GM19468 (cell line): ENCODE data around the gene ITGAE.

ENCODE experiments used
- ATAC-seq: cut with Tn5 transposase; IDR thresholded peaks from one replicate; pipeline ENCODE4 v1.9.1; 2021; ENCODE audit warnings: mild to moderate bottlenecking, moderate library complexity, moderate number of reproducible peaks; ENCODE audit not compliant: unreplicated experiment; ENCODE audit errors: extremely low read depth

Gene ITGAE

DNA sequence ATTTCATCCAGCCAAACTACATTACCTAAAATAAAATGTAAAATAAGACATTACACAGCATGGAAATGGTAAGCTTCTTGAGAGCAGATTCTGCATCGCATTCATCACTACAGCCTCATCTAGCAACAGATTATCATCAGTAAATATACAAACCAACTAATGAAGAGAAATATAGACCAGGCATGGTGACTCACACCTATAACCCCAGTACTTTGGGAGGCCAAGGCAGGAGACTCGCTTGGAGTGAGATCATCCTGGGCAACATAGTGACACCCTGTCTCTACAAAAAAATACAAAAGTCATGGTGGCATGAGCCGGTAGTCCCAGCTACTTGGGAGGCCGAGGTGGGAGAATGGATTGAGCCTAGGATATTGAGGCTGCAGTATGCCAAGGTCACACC lies 25.2 kb upstream of the ITGAE start:
- no peak for ATAC-seq

DNA sequence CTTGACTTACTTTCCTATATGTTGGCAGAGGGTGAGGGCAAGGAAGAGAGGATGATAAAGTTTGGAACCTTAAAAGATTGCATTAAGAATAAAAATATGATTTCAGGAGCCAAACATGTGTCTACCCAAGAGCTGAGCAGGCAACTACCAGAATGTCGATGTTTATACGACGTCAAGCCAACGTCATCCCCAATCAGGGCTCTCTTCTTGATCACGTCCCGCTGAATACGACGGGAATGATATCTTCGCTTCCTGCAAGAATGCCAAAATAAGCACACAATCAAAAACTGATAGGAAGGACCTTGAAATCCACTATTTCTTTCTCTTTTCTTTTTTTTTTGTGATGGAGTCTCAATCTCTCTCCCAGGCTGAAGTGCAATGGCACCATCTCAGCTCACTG lies 20.1 kb upstream of the ITGAE start:
- ATAC-seq: no peak

DNA sequence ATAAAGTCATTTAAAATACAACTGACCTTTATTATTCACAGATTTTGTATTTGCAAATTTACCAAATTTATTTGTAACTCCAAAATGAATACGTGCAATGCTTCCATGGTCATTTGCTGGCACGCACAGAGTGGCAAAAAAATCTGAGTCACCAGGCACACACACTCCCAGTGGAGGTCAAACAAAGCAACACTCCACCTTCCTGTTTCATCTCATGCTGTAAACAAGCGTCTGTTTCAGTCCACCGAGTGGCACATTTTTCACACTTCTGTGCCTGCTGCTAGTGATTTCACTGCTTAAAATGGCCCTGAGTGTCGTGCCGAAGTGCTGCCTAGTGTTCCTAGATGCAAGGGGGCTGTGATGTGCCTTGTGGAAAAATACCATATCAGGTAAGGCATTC lies 17.8 kb upstream of the ITGAE start:
- ATAC-seq: no peak

DNA sequence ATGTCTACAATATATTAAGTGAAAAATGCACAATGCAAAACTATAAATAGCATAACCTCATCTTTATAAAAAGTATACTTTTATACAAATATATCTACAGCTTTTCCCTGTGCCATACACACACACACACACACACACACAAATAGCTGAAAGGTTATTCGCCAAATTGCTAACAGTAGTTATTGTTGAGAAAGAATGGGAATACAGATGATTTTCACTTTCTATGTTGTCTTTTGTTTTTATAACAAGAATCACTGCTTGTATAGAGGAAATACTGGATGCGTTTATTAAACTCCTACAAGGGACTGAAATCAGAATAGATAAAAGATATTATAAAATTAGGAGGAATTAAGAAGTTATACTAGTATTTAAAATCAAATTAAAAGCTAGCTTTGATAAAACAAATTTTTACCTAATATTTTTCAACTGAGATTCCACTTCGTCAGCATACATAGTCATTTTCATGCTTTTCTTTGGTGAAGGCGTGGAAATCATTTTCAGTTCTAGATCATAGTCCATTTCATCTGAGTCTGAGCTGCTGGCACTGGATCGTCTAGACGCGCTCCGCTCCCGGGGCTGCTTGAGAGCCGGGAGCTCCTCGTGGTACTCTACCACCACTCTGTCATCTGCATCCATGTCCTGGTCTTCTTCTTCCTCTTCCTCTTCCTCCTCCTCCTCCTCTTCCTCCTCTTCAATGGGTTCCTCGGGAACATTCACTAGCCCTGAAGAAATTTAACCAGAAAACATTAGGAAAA lies 17.0 kb upstream of the ITGAE start:
- ATAC-seq: no peak

DNA sequence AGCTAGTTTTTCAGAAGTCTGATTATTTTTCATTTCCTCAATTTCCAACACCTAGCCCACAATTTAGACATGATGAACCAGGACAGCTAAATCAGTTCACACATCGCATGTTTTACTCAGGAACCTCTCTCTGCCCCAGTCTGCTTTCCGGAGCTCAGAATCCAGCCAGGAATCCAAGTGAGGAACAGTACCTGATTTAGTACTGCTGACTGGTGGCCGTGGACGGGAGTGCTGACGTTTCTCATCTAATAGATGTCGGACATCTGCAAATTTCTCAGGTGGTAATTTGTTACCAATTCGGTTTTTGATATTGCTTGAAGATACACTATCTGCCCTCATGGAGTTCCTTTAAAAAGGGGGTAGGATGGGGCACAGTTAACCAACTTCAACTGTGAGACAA lies 14.9 kb upstream of the ITGAE start:
- ATAC-seq: no peak

DNA sequence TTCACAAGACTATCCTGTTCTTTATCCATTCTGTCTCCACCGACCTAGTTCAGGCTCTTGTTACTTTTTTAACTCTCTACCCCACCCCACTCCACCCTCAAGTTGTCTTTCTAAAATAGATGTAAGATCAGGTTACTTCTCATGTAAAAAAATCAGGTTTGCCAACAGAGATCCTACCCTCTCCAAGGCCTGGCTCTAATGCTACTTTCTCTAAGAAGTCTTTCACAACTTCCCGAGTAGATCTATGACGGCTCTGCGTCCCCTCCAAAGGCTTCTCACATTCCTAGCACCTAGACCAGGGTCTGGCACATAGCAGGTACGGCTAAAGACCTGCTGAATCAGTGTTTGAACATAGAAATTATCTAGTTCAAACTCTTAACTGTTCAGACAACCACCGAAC lies 14.1 kb upstream of the ITGAE start:
- ATAC-seq: no peak

DNA sequence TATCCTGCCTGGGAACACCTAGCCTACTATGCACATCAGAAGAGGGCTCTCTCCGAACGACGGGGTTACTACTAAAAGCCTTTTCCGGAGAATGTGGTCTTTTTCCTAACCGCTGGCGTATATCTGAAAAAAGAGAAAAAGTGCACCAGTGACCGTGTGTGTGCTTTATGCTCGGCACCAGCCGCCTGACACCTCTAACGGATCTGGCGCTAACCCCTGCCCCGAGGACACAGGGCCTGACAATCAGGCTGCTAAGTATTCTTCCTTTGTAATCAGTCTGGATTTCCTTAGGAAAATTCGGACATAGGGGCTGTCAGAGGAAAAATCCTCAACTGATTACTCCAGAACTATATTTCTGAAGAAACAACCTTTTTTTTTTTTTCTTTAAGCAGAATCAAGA lies 13.4 kb upstream of the ITGAE start:
- no peak for ATAC-seq

DNA sequence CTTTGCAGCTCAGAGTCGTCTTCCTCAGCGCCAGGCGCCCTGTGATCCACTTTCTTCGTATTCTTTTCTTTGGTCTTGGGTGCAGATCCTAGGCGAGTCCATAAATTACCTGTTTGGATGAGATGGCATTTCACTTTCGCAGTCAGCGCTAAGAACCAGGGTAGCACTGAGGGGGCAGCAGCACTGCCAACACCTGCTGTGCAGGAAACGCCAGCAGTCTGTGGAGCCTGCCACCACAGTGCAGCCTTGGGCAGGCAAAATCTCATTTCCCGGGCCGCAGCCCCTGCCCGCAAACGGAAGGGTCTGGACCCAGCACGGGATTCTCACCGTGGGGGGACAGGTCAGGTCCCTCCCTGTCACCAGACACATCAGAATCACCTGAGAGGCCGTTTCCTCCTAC lies 12.2 kb upstream of the ITGAE start:
- no peak for ATAC-seq

DNA sequence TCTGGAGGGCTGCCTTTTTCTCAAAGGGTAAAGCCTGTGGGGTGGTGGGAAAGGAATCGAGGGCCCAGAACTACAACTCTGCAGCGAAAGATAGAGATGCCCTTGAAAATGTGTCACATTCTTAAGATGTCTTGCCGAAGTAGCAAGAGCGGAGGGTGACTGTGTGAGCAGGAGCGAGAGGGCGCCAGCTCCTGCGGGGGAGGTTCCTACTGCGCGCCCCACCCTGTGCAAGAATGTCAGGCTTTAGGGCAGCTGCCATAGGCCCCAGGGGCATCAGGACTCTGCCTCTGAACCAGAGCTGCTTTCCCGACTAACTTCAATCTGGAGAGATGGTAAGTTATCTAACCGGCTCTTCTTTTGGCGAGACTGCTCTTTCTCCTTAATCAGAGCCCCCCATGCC lies 11.8 kb upstream of the ITGAE start:
- no peak for ATAC-seq

DNA sequence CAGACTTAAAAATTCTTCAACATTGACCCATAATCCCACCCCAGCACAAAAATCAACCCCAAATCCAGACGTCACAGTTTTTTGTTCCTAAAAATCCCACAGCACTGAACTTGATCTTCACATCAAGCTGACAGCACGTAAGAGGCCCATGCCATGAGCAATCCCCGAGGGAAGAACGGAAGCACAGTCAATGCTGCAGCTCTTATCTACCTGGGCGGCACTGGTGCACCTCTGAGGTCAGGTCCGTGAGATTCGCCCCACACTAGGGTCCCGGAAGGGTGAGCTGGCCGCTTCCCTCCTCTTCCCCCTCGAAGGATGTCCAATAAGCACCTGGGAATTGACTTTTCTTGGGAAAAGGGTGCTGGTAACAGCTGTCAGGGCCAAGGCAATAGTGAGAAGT lies 11.3 kb upstream of the ITGAE start:
- no peak for ATAC-seq

DNA sequence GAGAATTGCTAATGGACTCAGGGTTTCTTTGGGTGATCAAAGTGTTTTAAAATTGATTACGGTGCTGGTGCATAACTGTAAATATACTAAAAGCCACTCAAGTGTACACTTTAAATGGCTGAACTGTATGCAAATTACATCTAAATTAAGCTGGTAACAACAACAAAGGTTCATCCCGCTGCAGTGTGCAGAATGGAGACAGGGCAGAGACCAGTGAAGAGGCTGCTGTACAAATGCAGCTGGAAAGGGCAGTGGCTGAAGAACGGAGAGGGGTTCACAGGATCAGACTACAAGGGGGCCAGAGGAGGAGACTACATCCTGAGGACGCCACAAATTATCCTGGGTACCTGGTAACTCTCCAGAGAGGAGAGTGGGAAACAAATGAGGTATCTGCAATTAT lies 9.0 kb upstream of the ITGAE start:
- ATAC-seq: no peak

DNA sequence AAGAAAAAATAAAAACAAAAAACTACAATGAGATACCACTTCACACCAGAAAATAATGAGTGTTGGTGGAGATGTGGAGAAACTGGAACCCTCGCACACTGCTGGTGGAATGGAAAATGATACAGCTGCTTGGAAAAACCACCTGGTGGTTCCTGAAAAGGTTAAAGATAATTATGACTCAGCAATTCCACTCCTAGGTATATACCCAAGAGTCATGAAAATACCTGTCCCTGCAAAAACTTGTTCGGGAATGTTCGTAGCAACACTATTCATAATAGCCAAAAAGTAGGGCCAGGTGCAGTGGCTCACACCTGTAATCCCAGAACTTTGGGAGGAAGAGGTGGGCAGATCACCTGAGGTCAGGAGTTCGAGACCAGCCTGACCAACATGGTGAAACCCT lies 8.1 kb upstream of the ITGAE start:
- no peak for ATAC-seq

DNA sequence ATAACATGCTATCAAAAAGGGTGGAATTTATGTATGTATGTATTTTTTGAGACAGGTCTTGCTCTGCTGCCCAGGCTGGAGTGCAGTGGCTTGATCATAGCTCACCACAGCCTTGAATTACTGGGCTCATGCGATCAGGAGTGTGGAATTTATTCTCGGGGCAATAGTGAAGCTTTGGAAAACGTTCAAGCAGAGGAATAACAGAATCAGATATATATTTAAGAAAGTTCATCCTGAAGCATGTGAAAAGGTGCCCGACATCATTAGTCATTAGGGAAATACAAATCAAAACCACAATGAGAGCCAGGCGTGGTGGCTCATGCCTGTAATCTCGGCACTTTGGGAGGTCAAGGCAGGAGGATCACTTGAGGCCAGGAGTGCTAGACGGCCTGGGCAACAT lies 7.7 kb upstream of the ITGAE start:
- ATAC-seq: no peak

DNA sequence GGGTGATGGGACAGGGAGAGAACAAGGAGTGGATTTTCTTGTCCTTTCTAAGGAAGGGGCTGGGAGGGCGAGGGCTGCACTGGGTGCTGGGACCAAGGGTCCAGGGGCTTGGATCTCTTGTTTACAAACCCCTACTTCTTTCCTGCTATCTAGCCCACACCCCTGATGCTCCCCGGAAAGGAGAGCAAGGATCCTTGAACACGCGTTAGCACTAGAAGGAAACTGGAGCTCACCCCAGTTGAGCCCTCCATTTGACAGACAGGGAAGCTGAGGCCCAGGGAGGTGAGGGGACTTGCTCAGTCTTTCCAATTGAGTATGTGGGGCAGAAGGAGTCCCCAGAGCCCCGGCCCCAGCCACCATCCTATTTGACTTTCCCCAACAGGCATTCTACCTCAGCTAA lies 4.6 kb upstream of the ITGAE start:
- ATAC-seq: no peak

DNA sequence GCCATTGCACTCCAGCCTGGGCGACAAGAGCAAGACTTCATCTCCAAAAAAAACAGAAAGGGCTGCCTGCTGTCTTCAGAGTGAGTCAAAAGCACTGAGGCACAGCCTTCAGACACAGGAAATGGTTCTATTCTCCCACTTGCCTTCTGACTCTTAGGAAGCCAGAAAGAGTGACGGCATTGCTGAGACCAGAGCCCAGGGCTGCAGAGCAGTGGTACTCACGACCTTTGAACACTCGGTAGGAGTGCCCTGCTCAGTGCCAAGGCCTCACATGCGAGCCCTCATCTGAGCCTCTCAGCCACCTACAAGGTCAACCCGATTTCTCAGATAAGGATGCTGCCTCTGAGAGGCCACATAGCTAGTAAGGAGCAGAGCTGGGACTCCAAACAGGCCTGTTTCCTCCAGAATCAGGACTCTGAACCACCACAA lies 3.5 kb upstream of the ITGAE start:
- no peak for ATAC-seq

DNA sequence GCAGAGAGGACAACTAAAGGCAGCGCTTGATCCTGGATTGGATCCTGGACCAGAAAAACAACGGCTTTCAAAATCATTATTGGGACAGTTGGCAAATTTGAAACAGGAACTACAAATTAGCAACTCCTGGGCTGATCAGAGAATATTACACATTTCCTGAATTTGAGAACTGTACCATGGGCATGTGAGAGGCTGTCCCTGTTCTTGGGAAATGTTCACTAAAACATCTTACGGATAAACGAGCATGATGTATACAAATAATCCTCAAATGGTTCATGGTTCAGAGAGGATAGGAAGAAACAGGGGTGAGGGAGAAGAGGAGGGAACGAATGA lies 2.3 kb upstream of the ITGAE start:
- no peak for ATAC-seq

DNA sequence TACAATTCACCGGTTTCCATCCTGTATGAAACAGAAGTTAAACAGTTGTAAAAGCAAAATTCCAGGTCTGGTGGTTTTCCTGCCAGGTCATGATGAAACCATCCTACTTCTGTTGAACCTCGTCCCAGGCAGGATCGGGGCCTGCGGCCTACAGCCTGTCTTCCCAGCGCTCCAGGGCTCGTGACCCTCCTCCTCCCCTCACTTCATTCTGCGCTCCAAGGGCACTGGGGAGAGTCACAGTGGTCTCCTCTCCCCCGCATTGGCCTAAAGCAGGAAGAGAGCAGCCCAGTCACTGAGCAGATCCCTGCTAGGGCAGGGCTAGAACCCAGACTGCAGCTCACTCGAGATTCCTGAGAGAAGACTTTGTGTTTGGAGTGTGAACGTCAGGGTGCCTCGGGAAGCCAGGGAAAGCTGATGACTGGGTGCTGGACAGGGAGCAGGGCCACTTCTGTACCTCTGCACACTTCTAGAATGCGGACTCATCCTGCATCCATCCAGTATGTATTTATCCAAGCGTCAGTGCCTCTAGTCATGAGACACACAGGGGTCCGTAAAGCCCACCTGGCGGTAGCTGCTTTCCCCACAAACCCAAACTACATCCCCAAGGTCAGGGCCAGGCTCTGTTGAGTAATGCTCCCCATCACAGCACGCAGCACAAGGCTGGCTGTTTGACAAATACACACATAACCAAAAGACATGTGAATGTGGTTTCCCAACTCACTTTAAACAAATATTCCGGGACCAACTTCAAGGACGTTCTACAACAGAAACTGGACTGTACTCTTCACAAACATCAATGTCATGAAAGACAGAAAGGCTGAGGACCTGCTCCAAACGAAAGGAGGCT lies 1.7 kb upstream of the ITGAE start:
- ATAC-seq: no peak

DNA sequence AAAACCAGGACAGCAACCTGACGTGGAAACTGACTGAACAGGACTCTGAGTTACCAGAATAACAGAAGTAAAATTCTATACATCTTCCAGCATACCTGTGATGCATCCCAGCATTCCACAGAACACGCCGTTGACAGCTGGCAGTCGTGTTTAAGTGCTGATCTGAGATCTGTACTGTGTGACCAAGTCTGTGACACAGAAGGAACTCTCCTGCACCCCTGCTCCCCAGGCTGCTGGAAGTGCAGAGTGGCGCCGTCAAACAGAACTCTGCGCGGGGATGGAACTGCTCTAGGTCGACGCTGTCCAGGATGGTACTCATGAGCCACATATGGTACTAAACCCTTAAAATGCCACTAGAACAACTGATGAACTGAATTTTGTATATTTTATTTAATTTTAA lies 804 bp upstream of the ITGAE start:
- ATAC-seq: no peak

DNA sequence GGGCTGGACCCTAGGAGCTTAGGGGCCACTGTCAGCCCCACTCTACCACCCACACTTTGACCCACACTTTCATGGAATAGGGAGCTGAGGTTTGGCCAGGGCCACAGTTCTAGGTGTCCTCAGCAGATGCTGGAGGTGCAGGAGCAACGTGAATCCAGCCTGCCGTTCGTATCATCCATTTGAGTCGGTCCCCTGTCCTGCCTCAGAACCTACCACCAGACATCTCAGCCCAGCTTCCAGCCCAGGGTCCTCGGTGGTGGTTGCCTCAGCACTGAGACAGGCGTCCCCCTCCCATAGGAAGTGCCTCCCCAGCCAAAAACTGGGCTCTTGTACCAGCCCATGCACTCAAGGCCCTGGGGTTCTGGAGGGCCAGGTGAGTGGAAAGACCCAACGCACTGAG lies 359 bp upstream of the ITGAE start:
- no peak for ATAC-seq

DNA sequence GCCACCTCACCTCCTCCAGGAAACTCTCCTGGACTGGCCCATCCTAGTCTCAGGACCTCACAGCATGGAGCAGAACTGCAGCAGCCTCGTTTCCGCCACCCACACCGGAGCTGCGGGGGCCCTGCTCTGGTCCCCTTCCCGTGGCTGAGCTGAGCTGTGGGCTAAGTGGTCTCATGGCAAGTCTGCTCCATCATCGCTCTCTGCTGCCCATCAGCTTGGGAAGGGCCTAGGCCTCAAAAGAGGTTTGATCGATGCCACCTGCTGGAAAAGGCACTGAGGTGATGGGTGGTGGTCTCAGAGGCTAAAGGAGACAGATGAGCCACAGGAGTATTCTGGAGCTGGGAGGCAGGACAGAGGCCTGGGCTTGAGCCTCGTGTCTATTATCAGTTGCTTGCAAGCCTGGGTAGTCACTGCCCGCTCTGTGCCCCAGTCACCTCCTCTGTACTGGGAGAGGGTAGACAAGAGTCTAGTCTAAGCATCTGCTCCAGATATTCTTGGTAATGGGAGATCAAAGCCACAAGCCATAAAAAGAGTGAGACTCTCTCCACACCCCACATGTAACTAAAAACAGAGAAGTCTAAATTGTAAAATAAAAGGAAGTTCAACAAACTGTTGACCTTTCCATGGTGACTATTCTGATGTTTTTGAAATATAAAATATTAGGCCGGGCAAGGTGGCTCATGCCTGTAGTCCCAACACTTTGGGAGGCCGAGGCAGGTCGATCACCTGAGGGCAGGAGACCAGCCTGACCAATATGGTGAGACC lies 1.6 kb downstream of the ITGAE start:
- no peak for ATAC-seq
